Thoracic aorta (tissue), 2 donors: ENCODE data around the gene SLC22A24. TPM values are rescaled to one million over a fixed set of nuclear protein-coding genes. Genes with fewer than 3 reads are reported as not detected.

Experiments
- ATAC-seq: fragments of 150-250 bp; one replicate; pipeline ENCODE4 v1.8.0; 2017; ENCODE audit warnings: low read depth; ENCODE audit not compliant: insufficient number of reproducible peaks, low FRiP score
- DNase-seq: peaks from one replicate; pipeline ENCODE4 v3.0.0-alpha.2; 2020; ENCODE audit warnings: low spot score
- H3K27ac ChIP-seq, 2 donors: fragments of 200-600 bp; sonication (generic); 1 replicate in 1 of 2; 2 replicates in 1 of 2; pipeline ENCODE4 v1.5.1; 2016; ENCODE audit warnings: mild to moderate bottlenecking in 2 of 2, moderate library complexity in 2 of 2
- H3K27me3 ChIP-seq: fragments of 200-600 bp; sonication (generic); replicated peaks from 2 replicates; pipeline ENCODE4 v1.6.0; 2016; ENCODE audit warnings: mild to moderate bottlenecking; ENCODE audit not compliant: insufficient read depth
- H3K36me3 ChIP-seq: fragments of 200-600 bp; sonication (generic); one replicate; pipeline ENCODE4 v1.5.1; 2016
- H3K4me1 ChIP-seq, 2 donors: fragments of 200-600 bp; sonication (generic); 1 replicate in 1 of 2; 2 replicates in 1 of 2; pipeline versions ENCODE4 v1.5.1 to v1.6.0; 2016; ENCODE audit warnings: low read depth in 2 of 2, mild to moderate bottlenecking in 1 of 2; ENCODE audit not compliant: control insufficient read depth in 1 of 2
- H3K4me3 ChIP-seq: fragments of 200-600 bp; sonication (generic); 2 replicates; pipeline ENCODE4 v1.5.1; 2016; ENCODE audit warnings: mild to moderate bottlenecking
- H3K9me3 ChIP-seq: fragments of 200-600 bp; sonication (generic); 2 replicates; pipeline ENCODE4 v1.5.1; 2016
- total RNA-seq, 2 donors: library from RNA; depleted of rRNA; stranded (reverse); fragments of >200 nt; gene quantifications; one replicate each; pipeline versions ENCODE4 v1.1.0 to v1.2.3, GENCODE V29; 2016
- TF ChIP-seq, protein P1 (sequence below): fragments of 200-600 bp; sonication (generic); IDR thresholded peaks from one replicate; pipeline ENCODE4 v1.5.1; 2019; ENCODE audit warnings: antibody characterized with exemption

The SLC22A24 gene
- total RNA-seq, result not detected

GRCh38 chr11:63144121-63144520 is at the start of gene SLC22A24:
TSS of gene SLC22A24 (minus strand) at chr11:63144221. CDS start at chr11:63143779, 442 bp downstream.
- Histone ChIP-seq H3K27me3 (no peaks in the 10 kb centered on the region), H3K27ac (no peak within 1 kb of the TSS), H3K9me3 (no peaks in the 10 kb centered on the region), H3K4me3 (no peak within 1 kb of the TSS), H3K4me1 (no peaks in the 10 kb centered on the region), H3K36me3 (no peaks in the 10 kb centered on the region)
- ATAC-seq, result no peak
- TF ChIP-seq, protein P1, sequence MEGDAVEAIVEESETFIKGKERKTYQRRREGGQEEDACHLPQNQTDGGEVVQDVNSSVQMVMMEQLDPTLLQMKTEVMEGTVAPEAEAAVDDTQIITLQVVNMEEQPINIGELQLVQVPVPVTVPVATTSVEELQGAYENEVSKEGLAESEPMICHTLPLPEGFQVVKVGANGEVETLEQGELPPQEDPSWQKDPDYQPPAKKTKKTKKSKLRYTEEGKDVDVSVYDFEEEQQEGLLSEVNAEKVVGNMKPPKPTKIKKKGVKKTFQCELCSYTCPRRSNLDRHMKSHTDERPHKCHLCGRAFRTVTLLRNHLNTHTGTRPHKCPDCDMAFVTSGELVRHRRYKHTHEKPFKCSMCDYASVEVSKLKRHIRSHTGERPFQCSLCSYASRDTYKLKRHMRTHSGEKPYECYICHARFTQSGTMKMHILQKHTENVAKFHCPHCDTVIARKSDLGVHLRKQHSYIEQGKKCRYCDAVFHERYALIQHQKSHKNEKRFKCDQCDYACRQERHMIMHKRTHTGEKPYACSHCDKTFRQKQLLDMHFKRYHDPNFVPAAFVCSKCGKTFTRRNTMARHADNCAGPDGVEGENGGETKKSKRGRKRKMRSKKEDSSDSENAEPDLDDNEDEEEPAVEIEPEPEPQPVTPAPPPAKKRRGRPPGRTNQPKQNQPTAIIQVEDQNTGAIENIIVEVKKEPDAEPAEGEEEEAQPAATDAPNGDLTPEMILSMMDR, result no peak
- DNase-seq, result no peak

GRCh38 chr11:63180536-63180935 is 36.5 kb upstream of the SLC22A24 start:
- H3K9me3 ChIP-seq, result no peaks in the 10 kb centered on the region
- no peak overlapping the region for H3K27ac ChIP-seq
- no peaks in the 10 kb centered on the region for H3K27me3 ChIP-seq
- TF ChIP-seq, protein P1, result no peak
- no peaks in the 10 kb centered on the region for H3K36me3 ChIP-seq
- no peak for DNase-seq
- H3K4me3 ChIP-seq, result no peak overlapping the region
- no peak for ATAC-seq
- no peaks in the 10 kb centered on the region for H3K4me1 ChIP-seq

GRCh38 chr11:63179432-63180041 is 35.5 kb upstream of the SLC22A24 start:
- Histone ChIP-seq H3K36me3 (no peaks in the 10 kb centered on the region), H3K27ac (no peak overlapping the region), H3K9me3 (no peaks in the 10 kb centered on the region), H3K27me3 (no peaks in the 10 kb centered on the region), H3K4me1 (no peaks in the 10 kb centered on the region), H3K4me3 (no peak overlapping the region)
- DNase-seq (no peak), ATAC-seq (no peak)
- TF ChIP-seq, protein P1, result no peak

DNA sequence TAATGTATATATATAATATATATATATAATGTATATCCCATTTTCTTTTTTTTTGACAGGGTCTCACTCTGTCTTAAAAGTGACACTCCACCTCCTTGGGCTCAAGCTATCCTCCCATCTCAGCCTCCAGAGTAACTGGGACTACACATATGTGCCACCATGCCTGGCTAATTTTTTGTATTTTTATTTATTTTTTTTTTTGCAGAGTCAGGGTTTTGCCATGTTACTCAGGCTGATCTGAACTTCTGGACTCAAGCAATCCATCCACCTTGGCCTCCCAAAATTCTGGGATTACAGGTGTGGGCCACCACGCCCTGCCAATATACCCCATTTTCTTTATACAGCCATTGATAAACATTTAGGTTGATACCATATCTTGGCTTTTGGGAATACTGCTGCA is 33.9 kb upstream of the SLC22A24 start:
- ATAC-seq (no peak), DNase-seq (no peak)
- Histone ChIP-seq H3K4me3 (no peak overlapping the region), H3K9me3 (no peaks in the 10 kb centered on the region), H3K36me3 (no peaks in the 10 kb centered on the region), H3K4me1 (no peaks in the 10 kb centered on the region), H3K27ac (no peak overlapping the region), H3K27me3 (no peaks in the 10 kb centered on the region)
- TF ChIP-seq, protein P1, result no peak

- DNase-seq (no peak), ATAC-seq (no peak)
- no peaks in the 10 kb centered on the region for H3K4me1 ChIP-seq
- H3K9me3 ChIP-seq, result no peaks in the 10 kb centered on the region
- H3K4me3 ChIP-seq, result no peak overlapping the region
- no peaks in the 10 kb centered on the region for H3K36me3 ChIP-seq
- no peaks in the 10 kb centered on the region for H3K27me3 ChIP-seq
- H3K27ac ChIP-seq, result no peak overlapping the region
- TF ChIP-seq, protein P1, result no peak
Measured at GRCh38 chr11:63165706-63166310, 21.8 kb upstream of the SLC22A24 start.
